HG02642 (cell line): ENCODE results near the gene RBM19.
"Not testable (repeated sequence)": the region's sequence is repeated elsewhere in the genome, so short reads cannot be mapped to it uniquely, and the experiment has no call there.

Experiments
- ATAC-seq: cut with Tn5 transposase; IDR thresholded peaks from one replicate; pipeline ENCODE4 v1.9.1; 2021; ENCODE audit warnings: mild to moderate bottlenecking; ENCODE audit not compliant: unreplicated experiment, poor library complexity

Gene RBM19

DNA sequence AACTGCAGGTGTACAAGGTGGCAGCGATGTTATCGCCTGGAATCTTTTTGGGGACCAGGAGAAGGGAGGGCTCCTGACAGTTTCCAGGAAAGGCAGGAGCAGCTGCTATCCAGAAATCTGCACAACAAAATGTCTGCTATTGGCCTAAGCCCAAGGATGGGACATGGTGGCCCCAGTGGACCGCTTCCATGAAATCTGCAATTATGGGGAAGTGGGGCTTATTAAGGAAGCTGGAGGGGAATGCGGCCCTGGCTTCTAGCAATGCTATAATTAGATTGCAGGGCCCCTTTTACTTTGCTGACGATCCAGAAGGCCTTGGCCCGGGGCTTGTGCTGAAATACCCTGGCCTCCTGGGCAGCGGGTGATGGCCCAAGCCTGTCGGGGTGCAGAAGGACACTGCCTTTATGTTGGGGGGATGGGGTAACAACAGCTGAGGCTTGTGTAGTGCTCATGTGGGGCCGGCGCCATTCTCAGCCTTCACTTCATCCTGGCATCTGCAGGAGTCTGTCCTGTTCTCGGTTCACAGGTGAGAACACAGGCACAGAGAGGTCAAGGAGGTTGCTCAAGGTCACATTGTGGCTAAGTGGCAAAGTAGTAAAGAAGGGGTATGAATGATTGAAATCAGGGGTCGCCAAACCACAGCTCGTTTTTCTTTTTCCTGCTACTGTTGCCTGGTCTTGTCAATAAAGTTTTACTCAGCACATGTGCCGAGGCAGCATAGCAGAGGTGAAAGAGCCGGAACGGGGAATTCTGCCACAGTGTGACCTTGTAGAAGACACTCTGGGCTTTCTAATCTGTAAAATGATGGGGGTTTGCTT lies 153.5 kb downstream of the RBM19 start:
- ATAC-seq: no peak

DNA sequence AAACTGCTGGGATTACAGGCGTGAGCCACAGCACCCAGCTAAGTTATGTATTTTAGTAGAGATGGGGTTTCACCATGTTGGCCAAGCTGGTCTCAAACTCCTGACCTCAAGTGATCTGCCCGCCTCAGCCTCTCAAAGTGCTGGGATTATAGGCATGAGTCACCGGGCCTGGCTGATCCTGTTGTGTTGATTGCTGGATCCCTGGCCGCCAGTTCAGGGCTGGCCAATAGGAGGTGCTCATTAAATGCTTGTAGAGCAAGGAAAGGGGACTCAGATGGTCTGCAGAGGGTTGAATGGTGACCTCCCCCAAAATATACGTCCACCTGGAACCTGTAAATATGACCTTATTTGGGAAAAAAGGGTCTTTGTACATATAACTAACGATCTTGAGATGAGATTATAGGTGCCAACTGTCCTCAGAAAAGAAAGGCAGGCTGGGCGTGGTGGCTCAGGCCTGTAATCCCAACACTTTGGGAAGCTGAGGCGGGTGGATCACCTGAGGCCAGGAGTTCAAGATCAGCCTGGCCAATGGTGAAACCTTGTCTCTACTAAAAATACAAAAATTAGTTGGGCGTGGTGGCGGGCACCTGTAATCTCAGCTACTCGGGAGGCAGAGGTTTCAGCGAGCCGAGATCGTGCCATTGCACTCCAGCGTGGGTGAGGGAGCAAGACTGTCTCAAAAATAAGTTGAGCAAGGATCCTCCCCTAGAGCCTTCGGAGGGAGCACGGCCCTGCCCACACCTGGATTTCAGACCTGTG lies 156.5 kb downstream of the RBM19 start:
- not testable (repeated sequence) for ATAC-seq

DNA sequence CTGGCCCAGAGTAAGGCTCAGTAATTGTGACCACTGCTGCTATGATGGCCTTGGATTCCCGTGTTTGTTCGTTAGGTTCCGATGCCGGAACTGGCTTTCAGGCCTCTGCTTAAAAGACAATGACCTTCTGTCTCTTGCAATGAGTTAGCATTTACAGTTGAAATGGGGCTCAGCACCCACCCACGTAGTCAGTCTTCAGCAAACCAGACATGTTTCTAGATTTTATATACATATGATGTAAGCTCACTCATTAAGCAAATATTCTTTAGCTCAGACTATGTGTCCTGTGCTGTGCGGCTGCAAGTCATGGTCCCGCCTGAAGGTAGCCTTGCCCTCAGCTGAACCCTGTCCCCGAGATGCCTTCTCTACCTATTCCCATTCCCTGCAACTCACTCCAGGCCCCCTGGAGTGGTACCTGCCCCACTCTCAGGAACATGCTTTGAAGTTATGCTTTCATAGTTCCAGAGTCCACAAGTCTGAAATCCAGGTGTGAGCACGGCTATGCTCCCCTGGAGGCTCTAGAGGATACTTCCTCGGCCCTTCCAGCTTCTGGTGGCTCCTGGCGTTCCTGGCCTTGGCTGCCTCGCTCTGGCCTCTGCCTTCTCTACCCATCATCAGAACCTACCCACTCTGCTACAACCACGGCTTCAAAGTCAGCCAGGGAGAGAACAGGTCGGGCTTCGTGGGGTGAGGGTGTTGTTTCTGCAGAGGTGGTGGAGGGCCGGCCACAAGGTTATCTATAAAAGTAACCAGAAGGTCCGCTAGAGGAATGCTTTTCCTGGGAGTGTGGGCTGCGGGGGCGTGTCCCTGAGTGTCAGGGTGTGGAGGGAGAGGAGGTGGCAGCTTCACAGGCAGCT lies 157.8 kb downstream of the RBM19 start:
- no peak for ATAC-seq

DNA sequence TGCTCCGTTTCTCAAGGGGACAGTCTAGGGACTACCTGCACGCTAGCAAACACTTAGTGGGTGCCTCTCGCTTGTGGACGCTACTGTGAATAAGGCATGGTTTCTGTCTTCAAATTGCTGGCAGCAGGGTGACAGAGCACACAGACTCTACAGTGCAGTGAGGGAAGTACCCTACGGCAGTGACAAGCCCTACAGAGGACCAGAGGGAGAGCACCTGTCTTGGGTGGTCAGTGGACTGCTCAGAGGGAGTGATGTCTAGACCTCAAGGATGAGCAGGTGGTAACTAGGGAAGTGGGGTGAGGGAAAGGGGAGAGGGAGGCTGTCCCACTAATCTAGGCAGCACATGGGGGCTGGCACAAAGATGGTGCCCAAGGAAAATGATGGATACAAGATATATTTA lies 160.5 kb downstream of the RBM19 start:
- no peak for ATAC-seq

DNA sequence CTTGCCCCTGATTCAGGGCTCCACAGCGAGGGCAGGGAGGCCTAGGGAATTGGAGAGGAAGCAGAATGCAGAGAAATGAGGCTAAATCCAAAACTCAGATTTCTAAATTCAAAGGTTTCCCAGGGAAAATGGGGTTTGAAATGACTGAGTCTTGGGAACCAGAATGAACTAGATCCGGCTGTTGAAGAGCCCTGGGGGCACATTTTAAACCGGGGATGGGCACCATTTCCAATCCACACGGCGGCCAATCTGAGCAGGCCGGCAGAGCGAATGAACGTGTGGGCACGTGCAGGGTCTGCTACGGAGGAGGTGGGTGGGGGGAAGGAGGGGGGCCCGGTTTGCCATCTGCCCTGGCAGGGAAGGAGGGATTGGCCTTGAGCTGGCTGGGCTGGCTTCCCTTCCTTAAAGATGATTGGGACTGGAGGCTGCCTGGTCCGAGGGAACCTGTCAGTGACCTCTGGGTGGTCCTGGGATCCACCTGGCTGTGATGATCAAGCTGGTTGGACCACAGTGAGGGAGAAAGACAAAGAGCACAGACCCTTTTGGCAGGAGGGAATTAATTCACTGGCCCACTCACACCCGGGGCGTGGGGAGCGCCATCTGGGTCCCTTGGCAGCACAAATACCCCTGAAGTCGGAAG lies 161.0 kb downstream of the RBM19 start:
- no peak for ATAC-seq

DNA sequence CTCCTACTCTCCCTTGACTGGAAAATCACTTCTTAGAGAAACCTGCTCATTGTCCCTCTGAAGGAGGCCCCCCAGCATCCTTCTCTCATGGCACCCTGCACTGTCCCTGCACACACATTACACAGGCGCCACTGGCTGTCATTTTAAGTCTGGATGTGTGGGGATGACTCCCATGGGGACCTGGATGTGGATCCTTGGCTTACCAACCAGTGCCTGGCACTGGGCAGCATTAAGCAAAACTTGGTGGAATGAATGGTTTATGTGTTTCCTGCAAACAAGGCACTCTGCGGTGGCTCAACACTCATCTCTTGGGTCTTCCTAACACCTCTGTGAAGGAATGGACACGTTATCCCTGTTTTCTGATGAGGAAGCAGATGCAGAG lies 162.4 kb downstream of the RBM19 start:
- ATAC-seq: no peak

DNA sequence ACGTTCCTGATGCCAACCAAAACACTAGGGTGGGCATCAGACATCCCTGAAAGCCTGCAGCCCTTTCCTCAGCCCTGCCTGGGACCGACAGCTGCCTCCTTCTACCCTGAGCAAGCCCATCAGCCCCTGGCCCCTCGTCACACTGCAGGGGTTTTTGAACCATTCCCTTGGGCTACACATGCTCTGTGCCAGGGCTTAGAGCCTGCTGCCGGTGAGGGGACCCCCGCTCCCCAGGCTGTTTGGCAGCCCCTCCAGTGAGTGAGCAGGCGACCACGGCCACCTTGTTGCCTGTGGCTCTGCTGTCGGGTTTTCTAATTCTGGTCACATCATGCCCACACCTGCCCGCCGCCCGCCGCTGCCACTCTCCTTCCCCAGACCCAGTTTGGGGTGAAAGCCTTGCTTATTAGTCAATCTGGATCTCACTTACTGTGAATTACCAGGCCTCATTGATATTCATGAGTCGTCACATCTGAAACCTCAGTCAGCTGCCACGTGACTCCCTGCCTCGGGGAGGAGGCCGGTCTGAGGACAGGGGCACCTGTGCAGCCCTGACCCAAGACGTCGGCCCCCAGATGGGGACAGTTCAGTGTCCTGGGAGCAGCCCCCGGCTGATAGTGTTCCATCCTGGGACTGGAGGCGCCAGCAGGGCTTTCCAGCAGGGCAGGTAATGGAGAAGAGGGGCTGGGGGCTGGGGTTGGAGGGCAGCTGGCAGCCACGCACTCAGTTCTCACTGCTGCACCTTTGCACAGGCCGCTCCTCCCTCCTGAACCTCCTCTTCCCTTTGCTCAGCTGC lies 163.0 kb downstream of the RBM19 start:
- no peak for ATAC-seq

DNA sequence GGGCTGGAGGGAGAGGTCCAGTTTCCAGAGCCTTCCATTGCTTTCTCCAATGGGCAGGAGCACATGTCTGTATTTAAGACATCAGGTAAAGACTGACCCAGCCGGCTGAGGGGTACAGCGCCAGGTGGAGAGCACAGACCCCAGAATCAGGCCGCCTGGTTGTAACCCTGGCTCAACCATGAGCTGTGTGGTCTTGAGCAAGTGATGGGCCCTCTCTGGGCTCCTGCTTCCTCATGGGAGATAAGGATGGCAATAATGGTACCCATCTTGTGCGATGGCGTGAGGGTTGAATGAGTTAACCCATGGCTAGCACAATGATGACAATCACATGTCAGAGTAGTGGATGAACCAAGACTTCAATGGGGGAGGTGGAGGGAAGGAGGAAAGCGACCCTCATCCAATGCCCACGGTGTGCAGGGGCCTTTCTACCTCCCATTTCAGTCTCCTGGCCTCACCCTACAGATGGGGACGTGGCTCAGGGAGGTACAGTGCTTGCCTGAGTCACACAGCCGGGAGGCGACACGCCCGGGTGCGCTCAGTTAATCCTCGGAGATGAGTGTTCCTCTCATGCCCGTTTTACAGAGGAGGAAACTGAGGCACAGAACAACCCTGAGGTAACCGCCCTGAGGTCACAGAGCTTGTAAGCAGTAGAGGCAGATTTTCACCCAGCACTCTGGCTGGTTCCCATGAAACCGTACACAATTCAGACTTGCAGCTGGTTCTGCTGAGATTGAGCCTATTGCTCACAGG lies 163.9 kb downstream of the RBM19 start:
- no peak for ATAC-seq

DNA sequence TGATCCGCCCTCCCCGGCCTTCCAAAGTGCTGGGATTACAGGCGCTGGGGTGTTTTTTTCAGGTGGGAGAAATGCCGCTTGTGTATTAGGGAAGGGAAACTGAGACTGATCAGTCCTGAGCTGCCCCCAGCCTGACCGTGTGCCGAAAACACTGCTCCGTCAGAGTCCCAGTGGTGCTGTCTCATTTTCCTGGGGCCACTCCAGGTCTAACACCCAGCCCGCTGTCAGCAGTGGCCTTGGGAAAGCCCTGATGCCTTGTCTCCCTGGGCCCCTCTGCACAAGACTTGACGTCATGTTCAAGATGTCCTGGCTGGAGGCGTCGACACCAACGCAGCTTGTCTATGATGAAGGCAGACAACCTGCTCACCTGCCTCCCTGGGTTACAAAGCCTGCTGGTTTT lies 165.9 kb downstream of the RBM19 start:
- ATAC-seq: no peak

DNA sequence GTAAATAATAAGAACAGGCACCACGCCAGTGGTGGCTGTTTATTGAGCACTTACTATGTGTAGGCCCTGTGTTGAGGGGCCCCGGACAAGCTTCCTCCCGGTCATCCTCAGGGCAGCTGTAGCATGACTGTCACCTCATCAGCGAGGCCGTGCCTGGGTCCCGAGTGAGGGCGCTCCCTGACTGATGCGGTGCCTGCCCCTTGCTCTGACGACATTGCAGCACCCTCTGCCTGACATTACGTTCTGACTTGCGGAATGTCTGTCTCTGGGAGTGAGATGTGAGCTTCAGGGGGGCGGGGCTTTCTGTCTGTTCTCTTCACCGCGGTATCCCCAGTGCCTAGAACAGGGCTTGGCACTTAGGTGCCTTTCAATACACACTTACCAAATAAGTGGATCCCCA lies 167.6 kb downstream of the RBM19 start:
- ATAC-seq: no peak

DNA sequence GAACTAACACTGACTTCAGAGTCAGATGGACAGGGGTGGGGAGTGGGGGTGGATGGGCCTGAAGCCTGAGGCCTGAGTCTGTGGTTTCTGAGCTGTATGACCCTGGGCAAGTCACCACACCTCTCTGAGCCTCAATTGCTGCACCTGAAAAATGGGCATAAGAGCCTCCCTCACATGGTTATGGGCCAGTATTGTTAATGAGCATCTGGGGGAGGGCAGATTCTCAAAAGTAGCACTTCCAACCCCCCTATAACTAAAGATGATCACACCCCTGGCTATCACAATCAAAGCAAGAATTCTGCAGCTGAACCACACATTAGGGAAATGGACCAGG lies 168.6 kb downstream of the RBM19 start:
- no peak for ATAC-seq

DNA sequence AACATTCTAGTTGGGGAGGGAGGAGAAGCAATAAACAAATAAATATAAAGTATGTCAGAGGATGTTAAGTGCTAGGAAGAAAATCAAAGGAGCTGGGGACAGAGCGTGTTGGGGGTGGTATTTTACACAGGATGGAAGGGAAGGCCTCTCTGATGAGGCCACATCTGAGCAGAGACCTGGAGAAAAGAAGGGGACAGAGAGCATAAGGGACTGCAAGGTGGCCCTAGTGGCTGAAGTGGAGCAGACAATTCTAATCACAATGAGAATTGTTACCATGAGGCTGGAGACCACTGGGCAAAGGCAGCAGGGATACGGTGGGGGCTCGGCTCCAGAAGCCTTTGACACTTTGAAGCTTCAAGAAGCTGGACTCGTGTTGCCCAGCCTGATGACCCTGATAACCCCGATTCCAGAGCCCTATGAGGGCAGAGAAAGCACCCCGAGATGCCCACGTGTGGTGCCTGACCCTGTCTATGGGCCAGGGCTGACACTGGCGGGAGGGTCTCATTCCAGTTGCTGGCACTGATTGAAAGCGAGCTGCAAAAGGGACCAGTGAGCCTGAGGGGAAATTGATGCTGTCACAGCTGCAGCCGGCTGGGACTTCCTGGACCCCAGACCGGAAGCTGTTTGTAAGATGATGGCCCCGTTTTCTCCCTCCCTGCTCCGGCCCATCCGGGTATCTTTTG lies 169.1 kb downstream of the RBM19 start:
- ATAC-seq: no peak

DNA sequence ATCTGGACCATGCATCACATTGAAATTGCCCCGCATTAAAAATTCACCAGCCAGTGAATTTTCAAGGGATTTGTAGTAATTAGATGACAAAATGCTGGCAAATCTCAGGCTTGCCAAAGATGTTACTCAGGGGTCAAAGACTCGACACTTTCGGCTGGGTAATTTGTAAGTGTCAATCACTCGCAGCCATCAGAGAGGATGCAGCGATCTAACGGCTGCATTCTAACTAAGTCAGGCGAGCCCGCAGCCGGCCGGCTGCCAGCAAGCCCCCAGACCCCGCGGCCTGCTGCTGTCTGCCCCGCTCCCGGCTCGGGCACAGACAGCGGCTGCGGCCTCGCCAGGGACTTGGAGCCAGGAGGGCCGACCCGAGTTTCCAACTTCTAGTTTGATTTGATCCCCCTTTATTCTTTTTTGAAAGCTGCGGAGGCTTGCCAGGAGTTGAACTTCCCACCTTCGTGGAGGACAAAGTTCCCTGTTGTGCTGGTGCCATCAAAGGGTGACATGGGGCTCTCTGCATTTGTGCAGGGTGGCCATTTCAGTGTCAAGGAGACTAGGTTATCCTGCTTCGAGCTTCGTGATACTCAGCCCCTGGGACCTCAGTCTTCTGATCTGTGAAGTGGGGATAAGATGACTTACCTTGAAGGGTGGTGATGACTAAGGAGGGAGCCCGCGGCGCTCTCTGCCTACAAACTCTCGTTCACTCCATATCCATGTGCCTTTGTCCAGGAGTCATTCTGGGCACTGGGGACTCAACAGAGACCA lies 169.9 kb downstream of the RBM19 start:
- ATAC-seq: no peak

DNA sequence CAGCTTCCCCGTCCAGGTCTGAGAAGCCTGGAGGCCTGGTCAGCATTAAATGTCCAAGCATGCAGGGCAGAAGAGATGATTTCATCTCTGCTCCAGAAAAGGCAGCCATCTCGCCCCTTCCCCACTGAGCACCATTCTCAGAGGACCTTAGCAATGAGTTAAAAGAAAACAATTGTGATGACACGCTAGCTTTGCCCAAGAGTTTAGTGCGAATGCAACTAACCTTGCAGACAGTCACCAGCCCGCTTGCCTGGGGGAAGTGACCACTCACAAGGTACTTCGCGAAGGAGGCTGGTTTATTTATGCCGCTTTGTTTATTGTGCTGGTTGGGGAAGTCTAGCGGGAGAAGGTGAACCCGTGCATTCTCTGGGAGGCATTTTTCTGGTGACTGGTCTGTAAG lies 170.7 kb downstream of the RBM19 start:
- ATAC-seq: no peak

DNA sequence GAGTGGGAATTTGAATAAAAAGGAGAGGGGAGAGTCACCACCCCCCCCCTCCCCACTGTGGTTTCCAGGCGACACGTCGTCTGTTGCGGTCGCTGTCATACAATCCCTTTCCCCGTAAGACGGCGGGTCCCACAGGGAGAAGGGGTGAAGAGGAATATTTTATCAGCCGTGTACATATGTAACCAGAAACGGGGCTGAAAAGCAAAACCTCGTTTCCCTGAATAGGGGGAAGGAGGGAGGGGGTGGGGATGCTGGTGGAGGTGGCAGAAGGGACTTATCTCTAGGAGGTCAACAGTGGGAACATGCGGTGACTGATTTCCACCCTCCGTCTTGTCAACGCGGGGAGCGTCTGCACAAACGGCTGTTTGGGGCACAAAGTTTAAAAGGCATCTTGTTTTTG lies 171.4 kb downstream of the RBM19 start:
- ATAC-seq: no peak

DNA sequence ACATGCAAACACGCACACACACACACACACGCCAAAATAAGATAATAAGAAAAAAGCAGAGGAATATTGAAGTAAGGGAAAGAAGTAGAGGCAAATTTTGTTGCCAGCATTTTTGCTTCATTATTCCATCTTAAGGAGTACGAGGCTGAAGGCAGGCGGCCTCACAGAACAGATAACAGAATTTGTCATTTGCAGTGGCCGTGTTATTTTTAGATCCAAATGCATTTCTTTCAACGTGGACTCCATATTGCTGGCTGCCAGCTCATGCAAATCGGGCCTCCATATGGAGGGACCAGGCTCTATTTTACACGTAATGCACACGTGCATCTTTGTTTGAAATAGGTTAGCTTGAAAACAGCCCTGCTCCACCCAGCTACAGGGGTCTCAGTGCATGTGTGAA lies 172.9 kb downstream of the RBM19 start:
- no peak for ATAC-seq

DNA sequence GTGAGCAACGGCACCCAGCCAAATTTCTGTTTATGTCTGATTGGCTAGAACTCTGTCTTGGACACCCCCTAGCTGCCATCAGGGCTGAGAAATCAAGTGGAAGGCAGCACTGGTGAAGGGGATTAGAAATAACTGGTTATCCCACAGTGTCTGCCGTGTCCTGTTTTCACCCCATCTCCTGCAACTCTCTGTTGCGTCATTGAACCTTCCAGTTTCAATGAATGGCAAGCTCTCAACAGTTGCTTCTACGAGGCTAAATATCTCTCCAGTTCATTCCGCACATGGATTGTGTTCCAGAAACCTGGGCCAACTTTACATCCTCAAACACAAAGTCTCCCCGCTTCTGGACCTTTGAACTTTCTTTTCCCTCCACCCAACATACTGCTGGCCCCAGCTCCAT lies 173.7 kb downstream of the RBM19 start:
- ATAC-seq: no peak
